IMR-90 (cell line): Measurements from ENCODE around the gene ULBP2. TPM values are rescaled to one million over a fixed set of nuclear protein-coding genes. Genes with fewer than 3 reads are reported as not detected.

Source experiments
- ATAC-seq: fragments of 200-7000 bp; cut with Tn5 transposase; 2 replicates; pipeline ENCODE4 v1.9.1; 2020; ENCODE audit warnings: low read depth, mild to moderate bottlenecking, moderate library complexity
- BruUV-seq: library from RNA; stranded (reverse); fragments of 400-500 nt; replicated peaks from 2 replicates; lab custom pipeline; 2021; lab: Mats Ljungman, UMichigan
- CTCF ChIA-PET: fragments of 300-600 bp; formaldehyde crosslinking; extraction: SDS; loops from one replicate; lab custom pipeline; 2021; ENCODE audit warnings: antibody characterized with exemption; lab: Yijun Ruan, JAX
- POLR2A ChIA-PET: fragments of 300-600 bp; sonication (Branson Sonifier 250); formaldehyde crosslinking; loops from one replicate; lab custom pipeline; 2022; ENCODE audit warnings: antibody characterized with exemption; ENCODE audit not compliant: unreplicated experiment; lab: Charles Lee
- DNase-seq: peaks from one replicate; pipeline ENCODE4 v3.0.0; 2013
- H2AFZ ChIP-seq: replicated peaks from 2 replicates; pipeline ENCODE3; 2013; ENCODE audit warnings: low read length, mild to moderate bottlenecking; ENCODE audit not compliant: poor library complexity
- H2AK5ac ChIP-seq: 2 replicates; pipeline ENCODE4 v1.6.1; 2013; ENCODE audit warnings: low read depth, low read length, inconsistent platforms
- H2AK9ac ChIP-seq: replicated peaks from 2 replicates; pipeline ENCODE3; 2013; ENCODE audit warnings: mild to moderate bottlenecking, low read depth, low read length, moderate library complexity; ENCODE audit not compliant: poor library complexity
- H2BK120ac ChIP-seq: 2 replicates; pipeline ENCODE4 v1.6.1; 2013; ENCODE audit warnings: low read depth, low read length, inconsistent platforms
- H2BK15ac ChIP-seq: 3 replicates; pipeline ENCODE4 v1.6.1; 2013; ENCODE audit warnings: low read depth, low read length, inconsistent platforms
- H2BK20ac ChIP-seq: 2 replicates; pipeline ENCODE4 v1.6.1; 2013; ENCODE audit warnings: low read depth, mild to moderate bottlenecking, inconsistent platforms, low read length, moderate library complexity
- H2BK5ac ChIP-seq: 2 replicates; pipeline ENCODE4 v1.6.1; 2013; ENCODE audit warnings: mild to moderate bottlenecking, low read depth, low read length, inconsistent platforms; ENCODE audit not compliant: poor library complexity, severe bottlenecking
- H3K14ac ChIP-seq: replicated peaks from 2 replicates; pipeline ENCODE4 v1.6.1; 2013; ENCODE audit warnings: low read depth, low read length, inconsistent platforms
- H3K18ac ChIP-seq: 2 replicates; pipeline ENCODE4 v1.6.1; 2013; ENCODE audit warnings: low read depth, low read length, control low read depth
- H3K23ac ChIP-seq: 2 replicates; pipeline ENCODE4 v1.6.1; 2013; ENCODE audit warnings: low read depth, low read length, inconsistent platforms
- H3K27ac ChIP-seq: 2 replicates; pipeline ENCODE4 v1.5.1; 2013; ENCODE audit warnings: mild to moderate bottlenecking, control low read depth, low read length; ENCODE audit not compliant: insufficient read depth
- H3K27me3 ChIP-seq: 2 replicates; pipeline ENCODE4 v1.6.1; 2013; ENCODE audit warnings: low read length; ENCODE audit not compliant: control insufficient read depth, insufficient read depth
- H3K36me3 ChIP-seq: 2 replicates; pipeline ENCODE4 v1.6.1; 2013; ENCODE audit warnings: low read length, mixed read lengths; ENCODE audit not compliant: control insufficient read depth, insufficient read depth
- H3K4ac ChIP-seq: 2 replicates; pipeline ENCODE4 v1.6.1; 2013; ENCODE audit warnings: low read depth, low read length, inconsistent platforms
- H3K4me1 ChIP-seq: 2 replicates; pipeline ENCODE4 v1.6.1; 2013; ENCODE audit warnings: low read length, mixed read lengths; ENCODE audit not compliant: control insufficient read depth, insufficient read depth
- H3K4me2 ChIP-seq: 2 replicates; pipeline ENCODE4 v1.6.1; 2013; ENCODE audit warnings: low read depth, mild to moderate bottlenecking, control low read depth, low read length, moderate library complexity
- H3K4me3 ChIP-seq: 2 replicates; pipeline ENCODE4 v1.5.1; 2013; ENCODE audit warnings: low read depth, mild to moderate bottlenecking, control low read depth, low read length, moderate library complexity; ENCODE audit not compliant: insufficient read depth
- H3K56ac ChIP-seq: 2 replicates; pipeline ENCODE4 v1.6.1; 2013; ENCODE audit warnings: low read length, inconsistent platforms; ENCODE audit not compliant: insufficient read depth; ENCODE audit errors: extremely low read depth
- H3K79me1 ChIP-seq, 2 experiments: 2 replicates each; pipeline ENCODE4 v1.6.1; 2013; ENCODE audit warnings: low read length in 2 of 2, inconsistent platforms in 1 of 2, low read depth in 1 of 2
- H3K9ac ChIP-seq: 2 replicates; pipeline ENCODE4 v1.6.1; 2013; ENCODE audit warnings: low read depth, low read length, control low read depth
- H3K9me1 ChIP-seq: 2 replicates; pipeline ENCODE4 v1.6.1; 2013; ENCODE audit warnings: low read length, inconsistent platforms; ENCODE audit not compliant: insufficient read depth
- H3K9me3 ChIP-seq: 2 replicates; pipeline ENCODE4 v1.6.1; 2013; ENCODE audit warnings: low read length; ENCODE audit not compliant: control insufficient read depth, insufficient read depth
- H4K20me1 ChIP-seq: 2 replicates; pipeline ENCODE4 v1.6.1; 2013; ENCODE audit warnings: low read length, inconsistent platforms; ENCODE audit not compliant: insufficient read depth
- H4K5ac ChIP-seq: 2 replicates; pipeline ENCODE4 v1.6.1; 2013; ENCODE audit warnings: mild to moderate bottlenecking, low read depth, low read length, control low read depth
- H4K8ac ChIP-seq, 2 experiments: 2 replicates each; pipeline ENCODE4 v1.6.1; 2013; ENCODE audit warnings: low read depth in 2 of 2, low read length in 2 of 2, control low read depth in 1 of 2, inconsistent platforms in 1 of 2
- H4K91ac ChIP-seq: 2 replicates; pipeline ENCODE4 v1.6.1; 2013; ENCODE audit warnings: low read depth, low read length, inconsistent platforms; ENCODE audit not compliant: insufficient read depth
- CTCF ChIP-seq: conservative IDR thresholded peaks from 2 replicates; pipeline ENCODE4 v1.5.1; 2012; ENCODE audit warnings: mild to moderate bottlenecking, low read depth, low read length, improper control_type of control experiment
- SMC3 ChIP-seq: fragments of 150-350 bp; IDR thresholded peaks from 2 replicates; pipeline ENCODE4 v1.6.1; 2016; ENCODE audit warnings: low read depth, mild to moderate bottlenecking, antibody characterized with exemption, low read length, moderate library complexity
- WGBS, 2 experiments: methylation state at CpG; one replicate each; pipeline versions ENCODE4 v1.1.5 to v1.1.7; 2013; ENCODE audit warnings: missing lambda C conversion rate in 2 of 2; ENCODE audit not compliant: insufficient read length in 1 of 2; ENCODE audit errors: extremely low coverage in 2 of 2; 5-methylcytosine and 5-hydroxymethylcytosine counted together
- dilution Hi-C: fragments of 300-500 bp; cut with HindIII; formaldehyde crosslinking; loops from one replicate; pipeline ENCODE4 v1.14.3; 2018; ENCODE audit warnings: low sequenced_read_pairs; ENCODE audit not compliant: unreplicated experiment
- in situ Hi-C: fragments of 300-500 bp; cut with MboI; formaldehyde crosslinking; loops from 3 replicates; pipeline ENCODE4 v1.14.3; 2019; ENCODE audit warnings: low sequenced_read_pairs, inconsistent platforms, mixed read lengths
- intact Hi-C: fragments of 100-400 bp; cut with micrococcal nuclease; formaldehyde crosslinking; loops from 2 replicates; pipeline ENCODE4 v1.10.0; 2022
- polyA plus RNA-seq, 3 experiments: library from polyadenylated mRNA; depleted of rRNA; stranded (reverse); fragments of >200 nt; gene quantifications; 2 replicates each; pipeline ENCODE4 v1.2.3, GENCODE V29; 2012; ENCODE audit warnings: low replicate concordance in 1 of 3
- total RNA-seq: library from RNA; depleted of rRNA; stranded (reverse); fragments of >200 nt; gene quantifications from 2 replicates; pipeline ENCODE4 v1.2.3, GENCODE V29; 2012

The ULBP2 gene
- total and polyA plus RNA-seq, 2 of the 4 experiments (the other 2 are of a cell fraction), result 7.9 to 16.2 TPM

- peak within 1 kb of the TSS; percentile 14; the same call in 1 of the 2 replicates for H3K23ac ChIP-seq
- peak within 1 kb of the TSS; percentile 84 for H3K14ac ChIP-seq
- BruUV-seq, result no TSS peak
- POLR2A ChIA-PET, result no interaction called here
- H4K91ac ChIP-seq, result peak within 1 kb of the TSS; percentile 94
- peak within 1 kb of the TSS; percentile 92 for H2BK120ac ChIP-seq
- no peaks in the 10 kb centered on the region for H3K36me3 ChIP-seq
- peak within 1 kb of the TSS; percentile 91 for H2BK5ac ChIP-seq
- H3K9ac ChIP-seq, result 0 out of 2 replicates have a peak within 1 kb of the TSS, but pooled peaks have one; percentile 38
- H3K4me2 ChIP-seq, result peak within 1 kb of the TSS; percentile 60
- peak within 1 kb of the TSS; percentile 31; the same call in 1 of the 2 replicates for H3K56ac ChIP-seq
- DNase-seq, result no peak
- peak within 1 kb of the TSS; percentile 22; the same call in 1 of the 2 replicates for H3K4me3 ChIP-seq
- in situ Hi-C loops, result no loop called here
- H4K8ac ChIP-seq, result peak within 1 kb of the TSS; percentile 5 to 91
- H2AK5ac ChIP-seq, result peak within 1 kb of the TSS; percentile 74
- peak within 1 kb of the TSS; percentile 91 for H2AFZ ChIP-seq
- ATAC-seq, result no peak
- peak within 1 kb of the TSS; percentile 88 for H3K4ac ChIP-seq
- H3K4me1 ChIP-seq, result peaks cover 24% of the 10 kb centered on the region
- peak within 1 kb of the TSS; percentile 48 for H4K5ac ChIP-seq
- H2BK15ac ChIP-seq, result peak within 1 kb of the TSS; percentile 89; the same call in 2 of the 3 replicates
- dilution Hi-C loops, result no loop called here
- H3K27ac ChIP-seq, result peak within 1 kb of the TSS; percentile 79
- TF ChIP-seq SMC3 (no peak), CTCF (0 out of 2 replicates have a peak, but pooled peaks have one; percentile 11)
- H3K18ac ChIP-seq, result peak within 1 kb of the TSS; percentile 30
- H3K27me3 ChIP-seq, result no peaks in the 10 kb centered on the region
- no peaks in the 10 kb centered on the region for H4K20me1 ChIP-seq
- peak within 1 kb of the TSS; percentile 70 for H2BK20ac ChIP-seq
- H2AK9ac ChIP-seq, result peak within 1 kb of the TSS; percentile 89
- H3K79me1 ChIP-seq, result peaks cover 0 to 11% of the 10 kb centered on the region in 2 experiments; a peak in 1 of 4 replicates
- no peaks in the 10 kb centered on the region for H3K9me3 ChIP-seq
- WGBS, 2 experiments, result 92% methylated on average over 8 of the region's 17 CpGs; no CpG with 5 or more reads in 1 of the 2 experiments
- intact Hi-C loops, result no loop called here
- CTCF ChIA-PET, result interaction anchor here (0.7 kb wide), 1 partner anchor 34 kb away, joined by 3 read pairs; the partner anchor contains the start of gene LRP11
- H3K9me1 ChIP-seq, result peaks cover 20% of the 10 kb centered on the region
These were observed 43.7 kb upstream of the ULBP2 start, which contains the start of gene RAET1E for GRCh38 chr6:149897855-149898744. RAET1E (minus strand) TSS chr6:149898113; CDS start chr6:149890901, 7,212 bp downstream.
